ENCODE data around the gene PRIMA1. TPM values are rescaled to one million over a fixed set of nuclear protein-coding genes. Genes with fewer than 3 reads are reported as not detected.

Gene PRIMA1
- total and polyA plus RNA-seq, 10 of the 15 experiments (the other 5 are each of a cell fraction or from before 2014, with no cell fraction given) = not detected

- no peak for TF ChIP-seq BCL3 (IDR thresholded peaks at IDR 0.05; ENCODE audit: borderline replicate concordance, insufficient read depth, low read depth, low read length, poor library complexity, severe bottlenecking)
- TF ChIP-seq NFXL1 (IDR thresholded peaks at IDR 0.05; ENCODE audit: borderline replicate concordance) = no peak
- no peak for TF ChIP-seq E2F4 (IDR thresholded peaks at IDR 0.05; ENCODE audit: low read depth, low read length)
- TF ChIP-seq RBBP5 (conservative IDR thresholded peaks at IDR 0.05) = no peak
- no peak for TF ChIP-seq ZNF217 (IDR thresholded peaks at IDR 0.05)
- no peak for TF ChIP-seq EED (IDR thresholded peaks at IDR 0.05; ENCODE audit: low read depth)
- no peak for TF ChIP-seq IRF3 (IDR thresholded peaks at IDR 0.05)
- TF ChIP-seq CEBPZ (IDR thresholded peaks at IDR 0.05; ENCODE audit: low read depth, low read length) = no peak
- TF ChIP-seq POLR2A (IDR thresholded peaks at IDR 0.05; ENCODE audit: low read depth, low read length) = no peak
- TF ChIP-seq ZSCAN29 (IDR thresholded peaks at IDR 0.05) = no peak
Measured at GRCh38 chr14:93705513-93706156, 82.7 kb downstream of the PRIMA1 start (continued).

All from GM12878 (cell line).